HepG2 (cell line): ENCODE measurements around the gene TUFM. TPM values are rescaled to one million over a fixed set of nuclear protein-coding genes. Genes with fewer than 3 reads are reported as not detected.
A peak's percentile ranks its signal among the peaks of the same experiment; 100 is the strongest.

Experiments
- ATAC-seq: fragments of 200-7000 bp; cut with Tn5 transposase; 3 replicates; pipeline ENCODE4 v1.9.1; 2020; ENCODE audit warnings: mild to moderate bottlenecking, moderate library complexity
- BruUV-seq: library from RNA; stranded (reverse); fragments of 400-500 nt; replicated peaks from 2 replicates; lab custom pipeline; 2021; lab: Mats Ljungman, UMichigan
- CTCF ChIA-PET: fragments of 300-600 bp; formaldehyde crosslinking; extraction: SDS; loops from one replicate; lab custom pipeline; 2021; ENCODE audit warnings: low total read pairs, inconsistent platforms, low intra/inter-chr PET ratio; lab: Yijun Ruan, JAX
- POLR2A ChIA-PET: fragments of 350-600 bp; sonication (Branson Sonifier 250); formaldehyde crosslinking; loops from one replicate; lab custom pipeline; 2020; ENCODE audit warnings: antibody characterized with exemption, inconsistent platforms; lab: Yijun Ruan, JAX
- DNase-seq: peaks from one replicate; pipeline ENCODE4 v3.0.0-alpha.2; 2015; ENCODE audit warnings: low spot score
- FAIRE-seq: peaks from 3 replicates; lab custom pipeline; 2011; peaks lifted over from hg19 to GRCh38; lab: Jason Lieb, UNC
- H2AFZ ChIP-seq: one replicate; pipeline ENCODE4 v1.6.1; 2011; ENCODE audit warnings: low read length, inconsistent platforms
- H3K27ac ChIP-seq: fragments of 300-600 bp; 3 replicates; pipeline ENCODE4 v1.8.0; 2011; ENCODE audit warnings: mixed run types, mild to moderate bottlenecking, mixed read lengths, low read length, inconsistent platforms; ENCODE audit not compliant: insufficient read depth; ENCODE audit errors: extremely low read length
- H3K27me3 ChIP-seq, 2 experiments: fragments of 200-600 bp in 1 of 2; 2 replicates in 1 of 2; 3 replicates in 1 of 2; pipeline versions ENCODE4 v1.6.0 to v1.8.0; 2011; ENCODE audit warnings: low read length in 2 of 2, mild to moderate bottlenecking in 2 of 2, moderate library complexity in 2 of 2, inconsistent platforms in 1 of 2; ENCODE audit not compliant: insufficient read depth in 2 of 2, control insufficient read depth in 1 of 2
- H3K36me3 ChIP-seq, 2 experiments: fragments of 200-600 bp in 1 of 2; replicated peaks in 1 of 2; 2 replicates in 1 of 2; 3 replicates in 1 of 2; pipeline versions ENCODE4 v1.5.1 to v1.8.0; 2011; ENCODE audit warnings: low read length in 2 of 2, inconsistent platforms in 1 of 2; ENCODE audit not compliant: insufficient read depth in 2 of 2, control insufficient read depth in 1 of 2
- H3K4me1 ChIP-seq: 2 replicates; pipeline ENCODE4 v1.5.1; 2012; ENCODE audit warnings: low read length, inconsistent platforms; ENCODE audit not compliant: insufficient read depth
- H3K4me2 ChIP-seq: 2 replicates; pipeline ENCODE4 v1.6.0; 2011; ENCODE audit warnings: low read depth, low read length, inconsistent platforms
- H3K4me3 ChIP-seq, 3 experiments: fragments of 200-600 bp in 1 of 3; sonication (generic), shearing (Covaris generic) in 1 of 3; replicated peaks in 1 of 3; 2 replicates each; pipeline ENCODE4 v1.5.1; 2011 to 2016; ENCODE audit warnings: low read length in 3 of 3, inconsistent platforms in 2 of 3, low read depth in 2 of 3, mild to moderate bottlenecking in 2 of 3, control low read depth in 1 of 3, mixed read lengths in 1 of 3; ENCODE audit not compliant: insufficient read depth in 1 of 3
- H3K79me2 ChIP-seq: one replicate; pipeline ENCODE4 v1.6.1; 2011; ENCODE audit warnings: low read length, inconsistent platforms; ENCODE audit not compliant: insufficient read depth
- H3K9ac ChIP-seq: 2 replicates; pipeline ENCODE4 v1.6.0; 2011; ENCODE audit warnings: mild to moderate bottlenecking, low read depth, low read length, inconsistent platforms; ENCODE audit not compliant: insufficient read depth
- H3K9me3 ChIP-seq: 2 replicates; pipeline ENCODE4 v1.5.1; 2012; ENCODE audit warnings: mild to moderate bottlenecking, low read length
- H4K20me1 ChIP-seq: 2 replicates; pipeline ENCODE4 v1.6.0; 2011; ENCODE audit warnings: inconsistent platforms, mild to moderate bottlenecking, low read length, moderate library complexity; ENCODE audit not compliant: insufficient read depth
- GATA4 ChIP-seq: sonication (generic); IDR thresholded peaks from 2 replicates; pipeline ENCODE4 v1.6.1; 2016; ENCODE audit warnings: antibody characterized with exemption, low read depth, borderline replicate concordance
- POLR2A ChIP-seq, 2 experiments: IDR thresholded peaks; 2 replicates each; pipeline ENCODE4 v1.6.1; 2011; ENCODE audit warnings: low read depth in 2 of 2, low read length in 2 of 2, mild to moderate bottlenecking in 1 of 2, moderate library complexity in 1 of 2; ENCODE audit not compliant: insufficient read depth in 1 of 2
- POLR2AphosphoS2 ChIP-seq: IDR thresholded peaks from 2 replicates; pipeline ENCODE4 v1.6.1; 2011; ENCODE audit warnings: low read depth, low read length, improper control_type of control experiment
- POLR2G ChIP-seq: fragments of 200-400 bp; formaldehyde crosslinking; IDR thresholded peaks from 2 replicates; pipeline ENCODE4 v1.6.1; 2018; ENCODE audit warnings: mild to moderate bottlenecking, low read depth, low read length, moderate library complexity
- RBM22 ChIP-seq: fragments of 200-400 bp; formaldehyde crosslinking; optimal IDR thresholded peaks from 2 replicates; pipeline ENCODE3; 2017; ENCODE audit warnings: mild to moderate bottlenecking, low read length, moderate library complexity
- RNF2 ChIP-seq: fragments of 450-650 bp; conservative IDR thresholded peaks from 2 replicates; pipeline ENCODE4 v1.6.1; 2016; ENCODE audit warnings: low read depth
- SRSF9 ChIP-seq: fragments of 200-400 bp; formaldehyde crosslinking; IDR thresholded peaks from 2 replicates; pipeline ENCODE4 v1.6.1; 2018; ENCODE audit warnings: borderline replicate concordance, mild to moderate bottlenecking, low read depth, low read length; ENCODE audit not compliant: insufficient read depth, poor library complexity, severe bottlenecking
- ZFX ChIP-seq: sonication (generic); formaldehyde crosslinking; IDR thresholded peaks from 2 replicates; pipeline ENCODE4 v1.4.0; 2020; ENCODE audit warnings: mild to moderate bottlenecking, low read depth, missing genetic modification reagents, moderate library complexity
- WGBS: methylation state at CpG from one replicate; pipeline ENCODE4 v1.1.6; 2017; ENCODE audit warnings: low lambda C conversion rate; 5-methylcytosine and 5-hydroxymethylcytosine counted together
- in situ Hi-C: cut with HindIII; loops from 2 replicates; pipeline ENCODE4 v1.10.0; 2017; ENCODE audit warnings: low pct_unique_long_range_greater_than_20kb; ENCODE audit not compliant: extremely low pct_ligation_motif_present
- intact Hi-C: fragments of 100-400 bp; cut with micrococcal nuclease; formaldehyde crosslinking; loops from one replicate; pipeline ENCODE4 v1.10.0; 2022; ENCODE audit not compliant: unreplicated experiment
- polyA plus RNA-seq, 8 experiments: library from polyadenylated mRNA; depleted of rRNA in 3 of 8; stranded (reverse) in 7 of 8; unstranded in 1 of 8; fragments of >200 nt; fragmentation: Illumina TruSeq in 4 of 8; extraction: Trizol in 4 of 8; gene quantifications; 2 replicates each; pipeline versions ENCODE4 v1.2.1 to v1.2.3, GENCODE V29; 2011 to 2016; ENCODE audit warnings: low read depth in 4 of 8, missing spikeins in 1 of 8, mixed read lengths in 1 of 8; ENCODE audit not compliant: insufficient read depth in 1 of 8
- total RNA-seq, 5 experiments: library from RNA; depleted of rRNA; stranded (reverse); fragments of >200 nt; fragmentation: Illumina TruSeq; extraction: Trizol; gene quantifications; 2 replicates each; pipeline ENCODE4 v1.2.3, GENCODE V29; 2016; ENCODE audit warnings: low read depth in 1 of 5
- TF ChIP-seq, protein P1 (sequence below): sonication (generic); formaldehyde crosslinking; IDR thresholded peaks from 2 replicates; pipeline ENCODE4 v1.8.1; 2022; ENCODE audit warnings: low read depth, mild to moderate bottlenecking, missing genetic modification reagents
- TF ChIP-seq, protein P2 (sequence below): sonication (generic); formaldehyde crosslinking; conservative IDR thresholded peaks from 2 replicates; pipeline ENCODE4 v1.8.0; 2022; ENCODE audit warnings: missing genetic modification reagents
- TF ChIP-seq, protein P3 (sequence below): sonication (generic); formaldehyde crosslinking; IDR thresholded peaks from 2 replicates; pipeline ENCODE4 v1.8.0; 2022; ENCODE audit warnings: mild to moderate bottlenecking, missing genetic modification reagents, moderate library complexity

TUFM gene
- total and polyA plus RNA-seq, 2 of the 13 experiments (the other 11 are each of a cell fraction or from before 2014, with no cell fraction given) = 206 to 298 TPM

DNA sequence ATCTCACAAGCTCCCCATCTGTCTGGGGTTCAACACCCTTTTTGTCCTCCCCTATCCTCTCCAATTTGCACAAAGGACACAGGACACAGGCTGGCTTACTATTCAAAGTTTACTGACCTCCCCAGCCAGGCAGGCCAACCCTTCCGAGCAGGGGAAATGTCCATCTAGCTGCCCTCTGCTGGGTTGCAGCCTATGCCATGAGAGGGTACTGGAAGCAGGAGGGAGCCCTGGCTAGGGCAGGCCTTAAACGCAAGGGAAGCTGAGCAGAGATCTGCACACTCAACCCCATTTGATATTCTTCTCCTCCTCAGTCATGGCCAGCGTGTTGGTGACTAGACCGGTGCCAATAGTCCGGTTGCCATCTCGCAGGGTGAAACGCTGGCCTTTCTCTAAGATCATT is 3.5 kb downstream of the TUFM start:
- FAIRE-seq = no peak
- no peak for ATAC-seq
- CTCF ChIA-PET = no interaction called here
- no peak for DNase-seq
- TF ChIP-seq, protein P1, sequence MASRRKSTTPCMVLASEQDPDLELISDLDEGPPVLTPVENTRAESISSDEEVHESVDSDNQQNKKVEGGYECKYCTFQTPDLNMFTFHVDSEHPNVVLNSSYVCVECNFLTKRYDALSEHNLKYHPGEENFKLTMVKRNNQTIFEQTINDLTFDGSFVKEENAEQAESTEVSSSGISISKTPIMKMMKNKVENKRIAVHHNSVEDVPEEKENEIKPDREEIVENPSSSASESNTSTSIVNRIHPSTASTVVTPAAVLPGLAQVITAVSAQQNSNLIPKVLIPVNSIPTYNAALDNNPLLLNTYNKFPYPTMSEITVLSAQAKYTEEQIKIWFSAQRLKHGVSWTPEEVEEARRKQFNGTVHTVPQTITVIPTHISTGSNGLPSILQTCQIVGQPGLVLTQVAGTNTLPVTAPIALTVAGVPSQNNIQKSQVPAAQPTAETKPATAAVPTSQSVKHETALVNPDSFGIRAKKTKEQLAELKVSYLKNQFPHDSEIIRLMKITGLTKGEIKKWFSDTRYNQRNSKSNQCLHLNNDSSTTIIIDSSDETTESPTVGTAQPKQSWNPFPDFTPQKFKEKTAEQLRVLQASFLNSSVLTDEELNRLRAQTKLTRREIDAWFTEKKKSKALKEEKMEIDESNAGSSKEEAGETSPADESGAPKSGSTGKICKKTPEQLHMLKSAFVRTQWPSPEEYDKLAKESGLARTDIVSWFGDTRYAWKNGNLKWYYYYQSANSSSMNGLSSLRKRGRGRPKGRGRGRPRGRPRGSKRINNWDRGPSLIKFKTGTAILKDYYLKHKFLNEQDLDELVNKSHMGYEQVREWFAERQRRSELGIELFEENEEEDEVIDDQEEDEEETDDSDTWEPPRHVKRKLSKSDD = no peak
- TF ChIP-seq POLR2AphosphoS2 (peak; percentile 80; the same call in 1 of the 2 replicates), GATA4 (no peak), POLR2G (0 out of 2 replicates have a peak, but pooled peaks have one; percentile 31), SRSF9 (no peak), RNF2 (no peak), RBM22 (peak; percentile 32), POLR2A (IDR thresholded peaks at IDR 0.05; ENCODE audit: insufficient read depth in 1 of 2, low read depth in 2 of 2, low read length in 2 of 2) (peak in 1 of 2 experiments; percentile 6; a peak in 1 of 4 replicates), ZFX (no peak)
- TF ChIP-seq, protein P2, sequence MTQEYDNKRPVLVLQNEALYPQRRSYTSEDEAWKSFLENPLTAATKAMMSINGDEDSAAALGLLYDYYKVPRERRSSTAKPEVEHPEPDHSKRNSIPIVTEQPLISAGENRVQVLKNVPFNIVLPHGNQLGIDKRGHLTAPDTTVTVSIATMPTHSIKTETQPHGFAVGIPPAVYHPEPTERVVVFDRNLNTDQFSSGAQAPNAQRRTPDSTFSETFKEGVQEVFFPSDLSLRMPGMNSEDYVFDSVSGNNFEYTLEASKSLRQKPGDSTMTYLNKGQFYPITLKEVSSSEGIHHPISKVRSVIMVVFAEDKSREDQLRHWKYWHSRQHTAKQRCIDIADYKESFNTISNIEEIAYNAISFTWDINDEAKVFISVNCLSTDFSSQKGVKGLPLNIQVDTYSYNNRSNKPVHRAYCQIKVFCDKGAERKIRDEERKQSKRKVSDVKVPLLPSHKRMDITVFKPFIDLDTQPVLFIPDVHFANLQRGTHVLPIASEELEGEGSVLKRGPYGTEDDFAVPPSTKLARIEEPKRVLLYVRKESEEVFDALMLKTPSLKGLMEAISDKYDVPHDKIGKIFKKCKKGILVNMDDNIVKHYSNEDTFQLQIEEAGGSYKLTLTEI (CRISPR knock-in tag) = no peak
- TF ChIP-seq, protein P3, sequence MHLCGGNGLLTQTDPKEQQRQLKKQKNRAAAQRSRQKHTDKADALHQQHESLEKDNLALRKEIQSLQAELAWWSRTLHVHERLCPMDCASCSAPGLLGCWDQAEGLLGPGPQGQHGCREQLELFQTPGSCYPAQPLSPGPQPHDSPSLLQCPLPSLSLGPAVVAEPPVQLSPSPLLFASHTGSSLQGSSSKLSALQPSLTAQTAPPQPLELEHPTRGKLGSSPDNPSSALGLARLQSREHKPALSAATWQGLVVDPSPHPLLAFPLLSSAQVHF (CRISPR knock-in tag) = 0 out of 2 replicates have a peak, but pooled peaks have one; percentile 36
- TF ChIP-seq, all 625 proteins: peak for 5
- Histone ChIP-seq H2AFZ (no peak overlapping the region), H3K27me3 (no peaks in the 10 kb centered on the region; a peak in 1 of 5 replicates), H3K9ac (no peak overlapping the region), H3K4me2 (no peak overlapping the region), H3K4me1 (peaks cover 18% of the 10 kb centered on the region), H3K36me3 (peaks cover 28 to 34% of the 10 kb centered on the region in 2 experiments), H3K9me3 (no peaks in the 10 kb centered on the region), H3K79me2 (peaks cover 26% of the 10 kb centered on the region), H4K20me1 (0 out of 2 replicates have a peak, but pooled peaks cover 4% of the 10 kb centered on the region), H3K27ac (no peak overlapping the region), H3K4me3 (no peak overlapping the region)
- POLR2A ChIA-PET = interaction anchor here (1.4 to 6.6 kb wide), 4 partner anchors 13 to 94 kb away, joined by 4 to 76 read pairs (median 31); partner anchors contain the start of genes ATXN2L and SH2B1
- intact Hi-C loops = no loop called here
- BruUV-seq = no TSS peak
- in situ Hi-C loops = no loop called here
- 100% methylated on average over 7 of the region's 7 CpGs for WGBS
